Neural cell (in vitro differentiated cells): ENCODE data around the gene NR1H3. TPM values are rescaled to one million over a fixed set of nuclear protein-coding genes. Genes with fewer than 3 reads are reported as not detected.

Source experiments
- H2AFZ ChIP-seq: fragments of 200-600, 300-800 bp; sonication (generic), shearing (Covaris generic); 2 replicates; pipeline ENCODE4 v1.6.0; 2014; ENCODE audit warnings: low read depth, mild to moderate bottlenecking, antibody characterized with exemption, low read length, moderate library complexity
- H3F3A ChIP-seq: fragments of 200-600 bp; shearing (Covaris generic); 2 replicates; pipeline ENCODE4 v1.6.1; 2016; ENCODE audit warnings: mild to moderate bottlenecking, moderate library complexity, mixed read lengths, antibody characterized with exemption, low read length; ENCODE audit not compliant: insufficient read depth, poor library complexity, severe bottlenecking
- H3K27ac ChIP-seq: fragments of 200-600, 300-800 bp; sonication (generic), shearing (Covaris generic); 2 replicates; pipeline ENCODE4 v1.5.1; 2014; ENCODE audit warnings: mild to moderate bottlenecking, low read length, moderate library complexity
- H3K27me3 ChIP-seq: fragments of 300-800, 200-600 bp; sonication (generic), shearing (Covaris generic); 2 replicates; pipeline ENCODE4 v1.6.0; 2014; ENCODE audit warnings: mild to moderate bottlenecking, low read depth, low read length, moderate library complexity; ENCODE audit not compliant: insufficient read depth
- H3K36me3 ChIP-seq: fragments of 300-800, 200-600 bp; sonication (generic), shearing (Covaris generic); 2 replicates; pipeline ENCODE4 v1.5.1; 2014; ENCODE audit warnings: mild to moderate bottlenecking, antibody characterized with exemption, low read length, moderate library complexity; ENCODE audit not compliant: insufficient read depth
- H3K4me2 ChIP-seq: fragments of 300-800, 200-600 bp; sonication (generic), shearing (Covaris generic); 2 replicates; pipeline ENCODE4 v1.6.0; 2014; ENCODE audit warnings: mild to moderate bottlenecking, low read length
- H3K4me3 ChIP-seq: fragments of 300-800, 200-600 bp; sonication (generic), shearing (Covaris generic); 2 replicates; pipeline ENCODE4 v1.5.1; 2014; ENCODE audit warnings: mild to moderate bottlenecking, low read length, moderate library complexity
- H3K79me2 ChIP-seq: fragments of 200-600 bp; shearing (Covaris generic); replicated peaks from 2 replicates; pipeline ENCODE4 v1.6.0; 2014; ENCODE audit warnings: mild to moderate bottlenecking, low read length, moderate library complexity; ENCODE audit not compliant: insufficient read depth
- H3K9ac ChIP-seq: fragments of 300-800, 200-600 bp; sonication (generic), shearing (Covaris generic); 2 replicates; pipeline ENCODE4 v1.6.1; 2016; ENCODE audit warnings: mild to moderate bottlenecking, low read length, mixed read lengths
- H3K9me2 ChIP-seq: fragments of 200-600 bp; shearing (Covaris generic); 2 replicates; pipeline ENCODE4 v1.6.1; 2016; ENCODE audit warnings: mild to moderate bottlenecking, low read length, mixed read lengths; ENCODE audit not compliant: insufficient read depth
- H3K9me3 ChIP-seq: fragments of 200-600, 300-800 bp; sonication (generic), shearing (Covaris generic); 2 replicates; pipeline ENCODE4 v1.6.1; 2016; ENCODE audit warnings: mild to moderate bottlenecking, mixed run types, low read length, moderate library complexity, mixed read lengths
- H4K20me1 ChIP-seq: fragments of 200-600 bp; shearing (Covaris generic); 2 replicates; pipeline ENCODE4 v1.6.1; 2016; ENCODE audit warnings: mild to moderate bottlenecking, mixed run types; ENCODE audit not compliant: insufficient read depth
- CTCF ChIP-seq: fragments of 450-650 bp; IDR thresholded peaks from 2 replicates; pipeline ENCODE4 v1.5.1; 2014; ENCODE audit warnings: antibody characterized with exemption, mild to moderate bottlenecking, moderate library complexity; ENCODE audit not compliant: poor library complexity, severe bottlenecking
- EP300 ChIP-seq: fragments of 450-650 bp; conservative IDR thresholded peaks from 2 replicates; pipeline ENCODE4 v1.6.1; 2014; ENCODE audit warnings: antibody characterized with exemption, mild to moderate bottlenecking, moderate library complexity; ENCODE audit not compliant: poor library complexity, severe bottlenecking
- EZH2 ChIP-seq: fragments of 200-600, 300-800 bp; shearing (Covaris generic), sonication (generic); IDR thresholded peaks from 2 replicates; pipeline ENCODE4 v1.6.1; 2014; ENCODE audit warnings: antibody characterized with exemption, low read length, borderline replicate concordance, mild to moderate bottlenecking; ENCODE audit not compliant: insufficient read depth, poor library complexity, severe bottlenecking
- MXI1 ChIP-seq: fragments of 450-650 bp; conservative IDR thresholded peaks from 2 replicates; pipeline ENCODE4 v1.6.1; 2014; ENCODE audit warnings: antibody characterized with exemption, mild to moderate bottlenecking; ENCODE audit not compliant: poor library complexity, severe bottlenecking
- POLR2AphosphoS5 ChIP-seq: IDR thresholded peaks from 2 replicates; pipeline ENCODE4 v1.6.1; 2012
- RAD21 ChIP-seq: fragments of 450-650 bp; conservative IDR thresholded peaks from 2 replicates; pipeline ENCODE4 v1.6.1; 2014; ENCODE audit warnings: antibody characterized with exemption, mild to moderate bottlenecking, moderate library complexity
- SMC3 ChIP-seq: fragments of 450-650 bp; conservative IDR thresholded peaks from 2 replicates; pipeline ENCODE4 v1.6.1; 2014; ENCODE audit warnings: antibody characterized with exemption, mild to moderate bottlenecking, moderate library complexity; ENCODE audit not compliant: poor library complexity
- TAF1 ChIP-seq: IDR thresholded peaks from 2 replicates; pipeline ENCODE4 v1.6.1; 2012; ENCODE audit warnings: low read depth
- polyA plus RNA-seq: library from polyadenylated mRNA; depleted of rRNA; stranded (reverse); fragments of >200 nt; gene quantifications from 2 replicates; pipeline ENCODE4 v1.2.3, GENCODE V29; 2014
- TF ChIP-seq, protein P1 (sequence below): IDR thresholded peaks from 2 replicates; pipeline ENCODE4 v1.6.1; 2012; ENCODE audit warnings: borderline replicate concordance

Gene NR1H3
- polyA plus RNA-seq, 1 donor from 2014 or later = 7.7 TPM

DNA sequence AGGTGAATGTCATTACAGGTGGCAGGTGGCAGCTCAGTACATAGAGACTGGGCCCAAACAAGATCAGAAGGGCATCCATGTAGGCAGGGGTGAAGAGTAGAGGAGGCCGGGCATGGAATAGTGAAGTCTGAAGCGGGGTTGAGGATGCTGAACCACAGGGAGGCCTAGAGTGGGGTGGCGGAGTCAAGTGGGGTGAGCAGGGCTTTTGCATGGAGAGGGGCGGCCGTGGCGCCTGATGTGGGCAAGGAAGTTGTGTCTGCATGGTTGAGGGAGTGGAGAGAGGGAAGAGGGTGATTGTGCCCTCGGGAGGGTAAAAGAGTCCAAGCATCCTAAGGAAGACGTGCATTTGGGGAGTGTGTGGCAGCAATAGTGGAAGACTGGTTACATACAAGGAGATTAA, 28.6 kb upstream of the NR1H3 start:
- TF ChIP-seq EP300 (no peak), EZH2 (no peak), MXI1 (no peak), TAF1 (no peak), SMC3 (no peak), RAD21 (no peak)
- TF ChIP-seq, protein P1, sequence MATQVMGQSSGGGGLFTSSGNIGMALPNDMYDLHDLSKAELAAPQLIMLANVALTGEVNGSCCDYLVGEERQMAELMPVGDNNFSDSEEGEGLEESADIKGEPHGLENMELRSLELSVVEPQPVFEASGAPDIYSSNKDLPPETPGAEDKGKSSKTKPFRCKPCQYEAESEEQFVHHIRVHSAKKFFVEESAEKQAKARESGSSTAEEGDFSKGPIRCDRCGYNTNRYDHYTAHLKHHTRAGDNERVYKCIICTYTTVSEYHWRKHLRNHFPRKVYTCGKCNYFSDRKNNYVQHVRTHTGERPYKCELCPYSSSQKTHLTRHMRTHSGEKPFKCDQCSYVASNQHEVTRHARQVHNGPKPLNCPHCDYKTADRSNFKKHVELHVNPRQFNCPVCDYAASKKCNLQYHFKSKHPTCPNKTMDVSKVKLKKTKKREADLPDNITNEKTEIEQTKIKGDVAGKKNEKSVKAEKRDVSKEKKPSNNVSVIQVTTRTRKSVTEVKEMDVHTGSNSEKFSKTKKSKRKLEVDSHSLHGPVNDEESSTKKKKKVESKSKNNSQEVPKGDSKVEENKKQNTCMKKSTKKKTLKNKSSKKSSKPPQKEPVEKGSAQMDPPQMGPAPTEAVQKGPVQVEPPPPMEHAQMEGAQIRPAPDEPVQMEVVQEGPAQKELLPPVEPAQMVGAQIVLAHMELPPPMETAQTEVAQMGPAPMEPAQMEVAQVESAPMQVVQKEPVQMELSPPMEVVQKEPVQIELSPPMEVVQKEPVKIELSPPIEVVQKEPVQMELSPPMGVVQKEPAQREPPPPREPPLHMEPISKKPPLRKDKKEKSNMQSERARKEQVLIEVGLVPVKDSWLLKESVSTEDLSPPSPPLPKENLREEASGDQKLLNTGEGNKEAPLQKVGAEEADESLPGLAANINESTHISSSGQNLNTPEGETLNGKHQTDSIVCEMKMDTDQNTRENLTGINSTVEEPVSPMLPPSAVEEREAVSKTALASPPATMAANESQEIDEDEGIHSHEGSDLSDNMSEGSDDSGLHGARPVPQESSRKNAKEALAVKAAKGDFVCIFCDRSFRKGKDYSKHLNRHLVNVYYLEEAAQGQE = no peak
- no peak overlapping the region for H3K4me2 ChIP-seq
- H3K27ac ChIP-seq = no peak overlapping the region
- no peaks in the 10 kb centered on the region for H3F3A ChIP-seq
- H3K27me3 ChIP-seq = no peaks in the 10 kb centered on the region
- H2AFZ ChIP-seq = no peak overlapping the region
- no peaks in the 10 kb centered on the region for H3K36me3 ChIP-seq
- H3K79me2 ChIP-seq = no peaks in the 10 kb centered on the region
- no peaks in the 10 kb centered on the region for H3K9me3 ChIP-seq
- no peaks in the 10 kb centered on the region for H3K9me2 ChIP-seq
- no peaks in the 10 kb centered on the region for H4K20me1 ChIP-seq
- H3K4me3 ChIP-seq = no peak overlapping the region
- H3K9ac ChIP-seq = no peak overlapping the region

DNA sequence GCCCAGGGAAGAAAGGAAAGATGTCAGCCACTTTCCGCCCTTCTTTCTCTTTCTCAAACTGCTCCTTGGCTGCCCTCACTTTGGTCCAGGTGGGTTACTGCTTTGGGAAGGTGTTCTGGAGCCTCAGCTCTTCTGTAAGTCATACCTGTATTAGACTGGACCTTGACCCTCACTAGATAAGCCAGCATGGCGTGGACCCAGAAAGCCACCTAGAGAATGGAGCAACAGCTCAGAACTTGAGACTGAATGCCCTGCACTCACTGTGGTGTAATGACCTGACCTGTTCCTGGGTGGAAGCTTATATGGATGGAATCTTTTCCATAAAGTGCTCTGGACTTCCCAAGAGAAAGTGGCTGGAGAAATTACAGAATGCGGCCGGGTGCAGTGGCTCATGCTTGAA, 24.7 kb upstream of the NR1H3 start:
- Histone ChIP-seq H3K4me3 (no peak overlapping the region), H3K27me3 (no peaks in the 10 kb centered on the region), H3K4me2 (no peak overlapping the region), H3K36me3 (no peaks in the 10 kb centered on the region), H3K27ac (no peak overlapping the region), H3K9me2 (no peaks in the 10 kb centered on the region), H2AFZ (no peak overlapping the region), H3K9ac (no peak overlapping the region), H3K9me3 (no peaks in the 10 kb centered on the region), H4K20me1 (no peaks in the 10 kb centered on the region), H3K79me2 (no peaks in the 10 kb centered on the region), H3F3A (no peaks in the 10 kb centered on the region)
- TF ChIP-seq EZH2 (no peak), MXI1 (no peak), CTCF (no peak), POLR2AphosphoS5 (no peak), EP300 (no peak), SMC3 (no peak), RAD21 (no peak), TAF1 (no peak)
- TF ChIP-seq, protein P1 = no peak
